ENCODE results near the gene LDAH. TPM values are rescaled to one million over a fixed set of nuclear protein-coding genes. Genes with fewer than 3 reads are reported as not detected.

LDAH gene
- total RNA-seq, 3 donors from 2014 or later: 15.2 to 20.8 (median 18.8) TPM

GRCh38 chr2:20678086-20678395 lies 144.9 kb downstream of the LDAH start:
- intact Hi-C loops (cut with DNase I, micrococcal nuclease): no loop called here
- Histone ChIP-seq H3K4me3 (no peak overlapping the region), H3K36me3 (ENCODE audit: low read depth) (no peaks in the 10 kb centered on the region), H3K9me3 (no peaks in the 10 kb centered on the region), H3K4me1 (ENCODE audit: low read depth) (peaks cover 18% of the 10 kb centered on the region)
- DNase-seq: no peak
- TF ChIP-seq CTCF (IDR thresholded peaks at IDR 0.05): no peak
- no peak for ATAC-seq

- Histone ChIP-seq H3K9me3 (no peaks in the 10 kb centered on the region), H3K36me3 (ENCODE audit: low read depth) (no peaks in the 10 kb centered on the region), H3K4me1 (ENCODE audit: low read depth) (peaks cover 18% of the 10 kb centered on the region), H3K4me3 (no peak overlapping the region)
- TF ChIP-seq CTCF (IDR thresholded peaks at IDR 0.05): no peak
- no peak for ATAC-seq
- intact Hi-C loops (cut with DNase I, micrococcal nuclease): no loop called here
- no peak for DNase-seq
Observed at GRCh38 chr2:20677301-20678085, 145.4 kb downstream of the LDAH start.

GRCh38 chr2:20676353-20677215 lies 146.3 kb downstream of the LDAH start:
- no peaks in the 10 kb centered on the region for H3K9me3 ChIP-seq
- TF ChIP-seq CTCF (IDR thresholded peaks at IDR 0.05): peak; percentile 33
- intact Hi-C loops (cut with DNase I, micrococcal nuclease): no loop called here
- H3K36me3 ChIP-seq (ENCODE audit: low read depth): no peaks in the 10 kb centered on the region
- peaks cover 18% of the 10 kb centered on the region for H3K4me1 ChIP-seq (ENCODE audit: low read depth)
- no peak overlapping the region for H3K4me3 ChIP-seq
- DNase-seq (peak in 1 of 3 donors; percentile 50), ATAC-seq (peak; percentile 87)

GRCh38 chr2:20675701-20676352 lies 147.1 kb downstream of the LDAH start:
- DNase-seq (peak; percentile 71 to 83 (median 76)), ATAC-seq (peak; percentile 90)
- TF ChIP-seq CTCF (IDR thresholded peaks at IDR 0.05): no peak
- Histone ChIP-seq H3K4me1 (ENCODE audit: low read depth) (peaks cover 18% of the 10 kb centered on the region), H3K4me3 (no peak overlapping the region), H3K36me3 (ENCODE audit: low read depth) (no peaks in the 10 kb centered on the region), H3K9me3 (no peaks in the 10 kb centered on the region)
- intact Hi-C loops (cut with DNase I, micrococcal nuclease): no loop called here

- ATAC-seq (no peak), DNase-seq (no peak)
- H3K4me3 ChIP-seq: no peak overlapping the region
- H3K9me3 ChIP-seq: no peaks in the 10 kb centered on the region
- intact Hi-C loops (cut with DNase I, micrococcal nuclease): no loop called here
- H3K36me3 ChIP-seq (ENCODE audit: low read depth): no peaks in the 10 kb centered on the region
- H3K4me1 ChIP-seq (ENCODE audit: low read depth): peaks cover 18% of the 10 kb centered on the region
- TF ChIP-seq CTCF (IDR thresholded peaks at IDR 0.05): no peak
Observed at GRCh38 chr2:20674974-20675679, 147.8 kb downstream of the LDAH start.

Measured in mucosa of descending colon (tissue), 3 donors.